Measurements from ENCODE around the gene NSG1.

DNA sequence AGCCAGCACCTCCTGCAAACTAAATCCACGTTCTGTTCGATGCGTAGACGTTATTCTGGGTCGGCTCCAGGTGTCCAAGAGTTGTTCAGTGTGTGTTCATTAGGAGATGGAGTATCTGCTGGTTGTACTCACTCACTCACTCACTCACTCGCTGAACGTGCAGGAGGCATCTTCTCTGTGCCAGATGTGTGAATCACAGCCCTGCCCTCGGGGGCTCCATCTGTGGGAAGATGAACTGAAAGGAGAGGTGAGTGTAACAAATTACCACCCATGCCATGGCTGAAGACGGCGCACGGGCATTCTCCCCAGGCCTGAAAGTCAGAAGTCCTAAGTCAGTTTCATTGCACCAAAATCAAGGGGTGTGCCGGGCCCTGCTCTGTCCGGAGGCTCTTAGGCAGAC, 16.1 kb downstream of the NSG1 start:
- no peak for TF ChIP-seq POLR2A (IDR thresholded peaks at IDR 0.05; ENCODE audit: low read depth, low read length)
- no peak for TF ChIP-seq POLR2AphosphoS5 (IDR thresholded peaks at IDR 0.05; ENCODE audit: low read depth, low read length)
- no peak for TF ChIP-seq TAF1 (IDR thresholded peaks at IDR 0.05; ENCODE audit: low read depth, low read length)
- no peak for TF ChIP-seq SPI1 (IDR thresholded peaks at IDR 0.05; ENCODE audit: low read depth, low read length)
- no peak for TF ChIP-seq POU2F2 (IDR thresholded peaks at IDR 0.05; ENCODE audit: low read depth, low read length)
- TF ChIP-seq PAX5 (IDR thresholded peaks at IDR 0.05; ENCODE audit: insufficient read depth, low read length, severe bottlenecking), result no peak

Measured in GM12891 (cell line).